ENCODE measurements around the gene TBC1D22A.

DNA sequence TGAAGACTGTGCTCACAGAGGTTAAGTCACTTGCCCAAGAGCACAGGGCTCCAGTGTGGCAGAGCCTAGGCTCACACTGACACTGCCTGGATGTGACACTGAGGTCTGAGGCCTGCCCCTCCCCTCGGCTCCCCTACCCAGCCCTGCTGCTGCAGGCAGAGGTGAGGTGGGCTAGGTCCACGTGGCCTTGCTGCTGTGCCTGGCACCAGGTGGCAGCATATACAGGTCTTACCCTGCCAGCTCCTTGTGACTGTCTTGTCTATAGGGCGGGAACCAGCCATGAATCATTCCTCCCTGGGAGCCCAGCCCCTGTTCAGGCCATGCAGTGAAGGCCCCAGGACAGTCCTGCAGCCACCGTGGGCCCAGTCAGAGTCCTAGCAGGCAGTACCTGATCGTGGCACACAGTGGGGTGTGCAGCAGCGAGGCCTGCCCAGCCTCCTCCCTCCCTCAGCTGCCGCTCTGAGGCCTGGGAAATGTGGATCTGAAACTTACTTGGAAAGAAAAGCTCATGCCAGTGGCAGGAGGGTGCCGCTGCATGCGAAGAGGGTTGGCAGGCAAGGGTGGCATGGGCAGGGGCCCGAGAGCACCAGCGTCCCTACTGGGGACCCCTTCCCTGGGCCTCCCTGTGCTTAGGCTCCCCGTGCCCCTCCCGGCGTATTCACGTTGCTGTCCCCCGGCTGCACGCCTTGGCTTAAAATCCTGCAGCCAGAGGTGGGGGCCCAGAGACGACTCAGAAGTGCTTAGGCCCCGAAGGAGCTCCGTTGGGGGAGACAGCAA lies 23.2 kb upstream of the TBC1D22A start:
- TF ChIP-seq CTCF (IDR thresholded peaks at IDR 0.05), result peak in 4 of 5 experiments; percentile 12 to 51 (median 27)
- TF ChIP-seq POLR2A (IDR thresholded peaks at IDR 0.05), result peak; percentile 50
- TF ChIP-seq EP300 (IDR thresholded peaks at IDR 0.05; ENCODE audit: low read depth), result no peak

Measured in transverse colon (tissue), 3 donors.